Hematopoietic multipotent progenitor cell treated with erythropoietin and hydrocortisone succinate and interleukin-3 and kit ligand, for 17 days (in vitro differentiated cells): ENCODE results near the gene RAI1.

ENCODE experiments used
- DNase-seq: peaks from one replicate; pipeline ENCODE4 v3.0.0-alpha.2; 2015; ENCODE audit warnings: low spot score

RAI1 gene

GRCh38 chr17:17751489-17752088 is 70.3 kb downstream of the RAI1 start:
- DNase-seq = no peak

GRCh38 chr17:17752089-17752820 is 71.0 kb downstream of the RAI1 start:
- peak; percentile 93 for DNase-seq

GRCh38 chr17:17752821-17753321 is 71.6 kb downstream of the RAI1 start:
- no peak for DNase-seq

GRCh38 chr17:17754719-17755686 is 73.7 kb downstream of the RAI1 start:
- DNase-seq = no peak

GRCh38 chr17:17755715-17756114 is 74.5 kb downstream of the RAI1 start:
- no peak for DNase-seq

GRCh38 chr17:17757391-17757791 is 76.1 kb downstream of the RAI1 start:
- no peak for DNase-seq

GRCh38 chr17:17757956-17758845 is 76.9 kb downstream of the RAI1 start:
- DNase-seq = no peak

- DNase-seq = no peak
Measured at GRCh38 chr17:17758941-17759563, 77.8 kb downstream of the RAI1 start.

- DNase-seq = no peak
Measured at GRCh38 chr17:17760350-17760749, 79.1 kb downstream of the RAI1 start.

- DNase-seq = no peak
Measured at GRCh38 chr17:17760872-17761550, 79.8 kb downstream of the RAI1 start.

- no peak for DNase-seq
Measured at GRCh38 chr17:17761894-17762743, 80.9 kb downstream of the RAI1 start.

- no peak for DNase-seq
Measured at GRCh38 chr17:17762744-17763105, 81.5 kb downstream of the RAI1 start.

- no peak for DNase-seq
Measured at GRCh38 chr17:17763136-17763535, 81.9 kb downstream of the RAI1 start.

- DNase-seq = no peak
Measured at GRCh38 chr17:17763734-17764133, 82.5 kb downstream of the RAI1 start.

- peak; percentile 16 for DNase-seq
Measured at GRCh38 chr17:17765359-17766076, 84.3 kb downstream of the RAI1 start.

GRCh38 chr17:17766077-17766743 is 85.0 kb downstream of the RAI1 start:
- no peak for DNase-seq

GRCh38 chr17:17766744-17767120 is 85.5 kb downstream of the RAI1 start:
- no peak for DNase-seq

GRCh38 chr17:17767154-17767869 is 86.1 kb downstream of the RAI1 start:
- no peak for DNase-seq
